Neural progenitor cell (in vitro differentiated cells): ENCODE measurements around the gene GRK1.

Experiments
- EZH2 ChIP-seq: fragments of 200-600 bp; sonication (generic); IDR thresholded peaks from 2 replicates; pipeline ENCODE4 v1.6.1; 2017; ENCODE audit warnings: antibody characterized with exemption, mild to moderate bottlenecking, moderate library complexity
- EZH2phosphoT487 ChIP-seq: fragments of 200-600 bp; sonication (generic); IDR thresholded peaks from 2 replicates; pipeline ENCODE4 v1.6.1; 2017; ENCODE audit warnings: antibody characterized with exemption
- TF ChIP-seq, protein P1 (sequence below): fragments of 200-600 bp; sonication (generic); IDR thresholded peaks from 2 replicates; pipeline ENCODE4 v1.5.1; 2017; ENCODE audit warnings: antibody characterized with exemption, mild to moderate bottlenecking

DNA sequence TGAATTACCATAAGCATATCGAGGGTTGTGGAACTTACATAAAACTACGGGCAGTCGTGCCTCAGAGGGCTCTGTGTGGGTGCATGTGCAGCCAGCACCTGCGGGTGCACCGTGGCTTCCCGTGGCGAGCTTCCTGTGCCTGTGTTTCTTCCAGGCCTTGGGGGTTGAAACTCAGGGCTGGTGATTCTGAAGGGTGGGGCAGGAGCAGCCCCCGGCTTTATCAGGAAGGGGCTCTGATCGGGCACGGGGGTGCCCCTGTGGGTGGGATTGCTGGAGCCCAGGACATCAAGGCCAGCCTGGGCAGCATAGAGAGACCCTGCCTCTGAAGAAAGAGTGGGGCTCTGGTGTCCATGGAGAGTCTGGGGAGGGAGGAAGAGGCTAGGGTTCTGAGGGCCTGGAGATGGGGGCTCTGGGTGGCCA, 20.1 kb upstream of the GRK1 start:
- TF ChIP-seq, protein P1, sequence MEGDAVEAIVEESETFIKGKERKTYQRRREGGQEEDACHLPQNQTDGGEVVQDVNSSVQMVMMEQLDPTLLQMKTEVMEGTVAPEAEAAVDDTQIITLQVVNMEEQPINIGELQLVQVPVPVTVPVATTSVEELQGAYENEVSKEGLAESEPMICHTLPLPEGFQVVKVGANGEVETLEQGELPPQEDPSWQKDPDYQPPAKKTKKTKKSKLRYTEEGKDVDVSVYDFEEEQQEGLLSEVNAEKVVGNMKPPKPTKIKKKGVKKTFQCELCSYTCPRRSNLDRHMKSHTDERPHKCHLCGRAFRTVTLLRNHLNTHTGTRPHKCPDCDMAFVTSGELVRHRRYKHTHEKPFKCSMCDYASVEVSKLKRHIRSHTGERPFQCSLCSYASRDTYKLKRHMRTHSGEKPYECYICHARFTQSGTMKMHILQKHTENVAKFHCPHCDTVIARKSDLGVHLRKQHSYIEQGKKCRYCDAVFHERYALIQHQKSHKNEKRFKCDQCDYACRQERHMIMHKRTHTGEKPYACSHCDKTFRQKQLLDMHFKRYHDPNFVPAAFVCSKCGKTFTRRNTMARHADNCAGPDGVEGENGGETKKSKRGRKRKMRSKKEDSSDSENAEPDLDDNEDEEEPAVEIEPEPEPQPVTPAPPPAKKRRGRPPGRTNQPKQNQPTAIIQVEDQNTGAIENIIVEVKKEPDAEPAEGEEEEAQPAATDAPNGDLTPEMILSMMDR: no peak
- no peak for TF ChIP-seq EZH2
- TF ChIP-seq EZH2phosphoT487: no peak
